Midbrain (tissue), 1 donor: ENCODE results near the gene YEATS2.
"Not testable (repeated sequence)": the region's sequence is repeated elsewhere in the genome, so short reads cannot be mapped to it uniquely, and the experiment has no call there.

Source experiments
- DNase-seq: peaks from one replicate; lab custom pipeline; 2025; lab: John Stamatoyannopoulos, UW

The YEATS2 gene

GRCh38 chr3:183697610-183698317 is at the start of gene YEATS2:
Gene YEATS2 (plus strand): TSS chr3:183697797. CDS start chr3:183715163, 17,366 bp downstream.
- peak; percentile 76 for DNase-seq

GRCh38 chr3:183650554-183650953 is 47.0 kb upstream of the YEATS2 start:
- DNase-seq: no peak

- no peak for DNase-seq
These were observed 44.2 kb upstream of the YEATS2 start for GRCh38 chr3:183653209-183654064.

GRCh38 chr3:183654727-183655126 is 42.9 kb upstream of the YEATS2 start:
- DNase-seq: no peak

- no peak for DNase-seq
These were observed 35.5 kb upstream of the YEATS2 start for GRCh38 chr3:183662099-183662498.

GRCh38 chr3:183664913-183665381 is 32.6 kb upstream of the YEATS2 start:
- DNase-seq: no peak

GRCh38 chr3:183680061-183680460 is 17.5 kb upstream of the YEATS2 start:
- DNase-seq: no peak

- no peak for DNase-seq
These were observed 9.9 kb upstream of the YEATS2 start for GRCh38 chr3:183687705-183688104.

- no peak for DNase-seq
These were observed 8.7 kb upstream of the YEATS2 start for GRCh38 chr3:183688874-183689273.

- not testable (repeated sequence) for DNase-seq
These were observed 8.0 kb upstream of the YEATS2 start for GRCh38 chr3:183689621-183690020.

GRCh38 chr3:183690402-183690995 is 7.1 kb upstream of the YEATS2 start:
- DNase-seq: no peak

GRCh38 chr3:183692436-183692835 is 5.2 kb upstream of the YEATS2 start:
- no peak for DNase-seq

- DNase-seq: no peak
These were observed 1.8 kb upstream of the YEATS2 start for GRCh38 chr3:183695569-183696364.

GRCh38 chr3:183697123-183697609 is 431 bp upstream of the YEATS2 start:
- DNase-seq: no peak

GRCh38 chr3:183698318-183698751 is 738 bp downstream of the YEATS2 start:
- peak; percentile 31 for DNase-seq

GRCh38 chr3:183698756-183699155 is 1.2 kb downstream of the YEATS2 start:
- peak; percentile 21 for DNase-seq

GRCh38 chr3:183699238-183699947 is 1.8 kb downstream of the YEATS2 start:
- no peak for DNase-seq

- DNase-seq: no peak
These were observed 4.1 kb downstream of the YEATS2 start for GRCh38 chr3:183701744-183702143.

- DNase-seq: not testable (repeated sequence)
These were observed 6.3 kb downstream of the YEATS2 start for GRCh38 chr3:183703892-183704291.

- no peak for DNase-seq
These were observed 12.6 kb downstream of the YEATS2 start for GRCh38 chr3:183710231-183710630.

- no peak for DNase-seq
These were observed 13.9 kb downstream of the YEATS2 start for GRCh38 chr3:183711516-183711915.
